Naive thymus-derived CD4-positive, alpha-beta T cell (primary cell): ENCODE measurements around the gene MAML2. TPM values are rescaled to one million over a fixed set of nuclear protein-coding genes. Genes with fewer than 3 reads are reported as not detected.

Source experiments
- ATAC-seq: fragments of 150-1000 bp; cut with Tn5 transposase; 2 replicates; pipeline ENCODE4 v1.10.0; 2021; ENCODE audit warnings: mild to moderate bottlenecking, moderate library complexity
- CTCF ChIA-PET: fragments of 350-600 bp; sonication (Branson Sonifier 250); formaldehyde crosslinking; loops from one replicate; lab custom pipeline; 2021; ENCODE audit warnings: antibody characterized with exemption; lab: Charles Lee
- POLR2A ChIA-PET: fragments of 350-600 bp; sonication (Branson Sonifier 250); formaldehyde crosslinking; loops from one replicate; lab custom pipeline; 2021; ENCODE audit warnings: antibody characterized with exemption, inconsistent platforms; lab: Charles Lee
- DNase-seq, 9 donors: peaks; one replicate each; pipeline versions ENCODE4 v3.0.0 to v3.0.0-alpha.2; 2020 to 2022; ENCODE audit warnings: mixed read lengths in 1 of 9
- H3K27ac ChIP-seq: one replicate; pipeline ENCODE4 v1.7.0; 2013; ENCODE audit warnings: mild to moderate bottlenecking, low read depth, low read length, moderate library complexity
- H3K27me3 ChIP-seq, 2 donors: one replicate each; pipeline ENCODE4 v1.7.0; 2013; ENCODE audit warnings: low read length in 2 of 2, mild to moderate bottlenecking in 2 of 2, moderate library complexity in 2 of 2; ENCODE audit not compliant: control insufficient read depth in 2 of 2, insufficient read depth in 2 of 2
- H3K36me3 ChIP-seq, 3 experiments: 1 replicate in 2 of 3; 2 replicates in 1 of 3; pipeline ENCODE4 v1.7.0; 2013; ENCODE audit warnings: low read length in 3 of 3, mild to moderate bottlenecking in 3 of 3, moderate library complexity in 1 of 3; ENCODE audit not compliant: insufficient read depth in 3 of 3, control insufficient read depth in 2 of 3
- H3K4me1 ChIP-seq, 2 donors: one replicate each; pipeline ENCODE4 v1.7.0; 2013; ENCODE audit warnings: low read length in 2 of 2, mild to moderate bottlenecking in 2 of 2, moderate library complexity in 1 of 2; ENCODE audit not compliant: control insufficient read depth in 2 of 2, insufficient read depth in 2 of 2
- H3K4me3 ChIP-seq: 2 replicates; pipeline ENCODE4 v1.7.0; 2013; ENCODE audit warnings: mild to moderate bottlenecking, low read length
- H3K9me3 ChIP-seq, 3 experiments: 1 replicate in 2 of 3; 2 replicates in 1 of 3; pipeline ENCODE4 v1.7.0; 2013; ENCODE audit warnings: low read length in 3 of 3; ENCODE audit not compliant: control insufficient read depth in 2 of 3
- H3K27ac Mint-ChIP-seq, 9 donors: one replicate each; pipeline ENCODE4 v1.8.0; 2020 to 2022; ENCODE audit warnings: mixed read lengths in 9 of 9, mild to moderate bottlenecking in 8 of 9, moderate library complexity in 5 of 9, inconsistent platforms in 2 of 9
- H3K27me3 Mint-ChIP-seq, 5 donors: one replicate each; pipeline ENCODE4 v1.8.0; 2021 to 2022; ENCODE audit warnings: mixed read lengths in 5 of 5, mild to moderate bottlenecking in 1 of 5
- H3K36me3 Mint-ChIP-seq, 5 donors: one replicate each; pipeline ENCODE4 v1.8.0; 2020 to 2022; ENCODE audit warnings: mixed read lengths in 5 of 5, mild to moderate bottlenecking in 3 of 5, inconsistent platforms in 1 of 5
- H3K4me1 Mint-ChIP-seq, 7 donors: one replicate each; pipeline ENCODE4 v1.8.0; 2020 to 2022; ENCODE audit warnings: mixed read lengths in 7 of 7, mild to moderate bottlenecking in 3 of 7, inconsistent platforms in 1 of 7
- H3K4me3 Mint-ChIP-seq, 10 donors: one replicate each; pipeline ENCODE4 v1.8.0; 2020 to 2022; ENCODE audit warnings: mild to moderate bottlenecking in 10 of 10, mixed read lengths in 10 of 10, moderate library complexity in 6 of 10, inconsistent platforms in 2 of 10
- H3K9me3 Mint-ChIP-seq, 11 donors: one replicate each; pipeline ENCODE4 v1.8.0; 2020 to 2022; ENCODE audit warnings: mixed read lengths in 11 of 11, mild to moderate bottlenecking in 4 of 11, inconsistent platforms in 1 of 11, moderate library complexity in 1 of 11
- intact Hi-C, 2 donors: fragments of 100-400 bp; cut with micrococcal nuclease; formaldehyde crosslinking; loops; one replicate each; pipeline ENCODE4 v1.15.1; 2023
- polyA plus RNA-seq, 2 donors: library from polyadenylated mRNA; unstranded; fragments of 300-500 nt; fragmentation: Illumina TruSeq; gene quantifications; one replicate each; pipeline ENCODE4 v1.2.3, GENCODE V29; 2021
- total RNA-seq, 6 experiments: library from RNA in 5 of 6; stranded (reverse) in 5 of 6; gene quantifications; 1 replicate in 5 of 6; 2 replicates in 1 of 6; pipeline ENCODE4 v1.2.3 and lab custom pipeline; 2021 to 2026

Gene MAML2
- total and polyA plus RNA-seq, 7 experiments from 2014 or later = 12.6 to 81.3 (median 52.5) TPM

DNA sequence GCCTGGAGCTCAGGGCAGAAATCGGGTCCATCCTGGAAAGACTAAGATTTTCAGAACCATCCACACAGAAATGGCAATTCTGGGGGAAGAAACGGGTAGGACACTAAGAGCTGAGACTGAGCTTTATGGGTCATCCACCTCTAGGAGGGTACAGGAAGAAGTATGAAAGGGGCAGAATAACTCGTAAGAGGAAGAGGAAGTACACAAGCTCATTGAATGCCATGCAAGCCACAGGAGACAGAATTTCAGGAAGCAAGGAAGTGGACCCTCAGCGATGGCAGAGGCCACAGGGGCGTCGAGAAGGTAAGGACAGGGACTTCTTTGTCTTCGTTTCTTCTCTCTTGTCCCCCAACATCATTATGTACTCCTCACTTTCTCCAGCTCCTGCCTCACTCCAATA, 169.6 kb downstream of the MAML2 start:
- peaks cover 17 to 60% (median 48%) of the 10 kb centered on the region in 5 donors for H3K36me3 Mint-ChIP-seq
- no peak overlapping the region for H3K27ac ChIP-seq
- peaks cover 3 to 29% of the 10 kb centered on the region in 2 donors for H3K4me1 ChIP-seq
- peak overlapping the region in 9 of 10 donors; percentile 0 to 74 (median 17) for H3K4me3 Mint-ChIP-seq
- H3K9me3 Mint-ChIP-seq = peaks cover 0 to 5% (median 0%) of the 10 kb centered on the region in 11 donors
- H3K27me3 ChIP-seq = no peaks in the 10 kb centered on the region
- DNase-seq = no peak
- H3K4me1 Mint-ChIP-seq = peaks cover 38 to 100% (median 96%) of the 10 kb centered on the region in 7 donors
- ChIA-PET CTCF (no interaction called here), POLR2A (interaction anchor here (0.7 to 1.2 kb wide), 2 partner anchors 32 to 47 kb away, joined by 3 read pairs; no protein-coding TSS in a partner anchor)
- no peak overlapping the region for H3K4me3 ChIP-seq
- H3K27ac Mint-ChIP-seq = peak overlapping the region; percentile 14 to 85 (median 80)
- no peaks in the 10 kb centered on the region for H3K9me3 ChIP-seq
- no peaks in the 10 kb centered on the region for H3K27me3 Mint-ChIP-seq
- H3K36me3 ChIP-seq = no peaks in the 10 kb centered on the region
- no peak for ATAC-seq
- intact Hi-C loops = no loop called here

DNA sequence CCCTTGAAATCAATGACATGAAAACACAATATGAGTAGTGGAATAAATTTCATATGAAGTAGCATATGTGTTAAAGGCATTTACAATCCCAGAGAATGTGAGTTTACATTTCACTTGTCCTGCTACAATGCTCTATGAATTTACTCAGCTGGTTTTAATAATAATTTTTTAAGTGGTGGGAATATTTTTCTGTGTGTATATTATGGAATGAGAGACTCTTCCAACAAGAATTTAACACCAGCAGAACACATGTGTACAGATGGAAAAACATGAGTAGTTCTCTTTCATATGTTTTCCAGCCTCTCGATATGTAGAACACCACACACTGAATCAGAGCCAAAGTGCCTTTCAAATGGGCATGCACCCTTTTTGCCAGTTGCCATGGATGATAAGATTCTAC, 170.4 kb downstream of the MAML2 start:
- H3K27ac Mint-ChIP-seq = peak overlapping the region in 8 of 9 donors; percentile 14 to 85 (median 82)
- Histone ChIP-seq H3K4me3 (no peak overlapping the region), H3K36me3 (no peaks in the 10 kb centered on the region), H3K27me3 (no peaks in the 10 kb centered on the region), H3K9me3 (no peaks in the 10 kb centered on the region), H3K27ac (no peak overlapping the region), H3K4me1 (peaks cover 2 to 32% of the 10 kb centered on the region in 2 donors)
- H3K4me3 Mint-ChIP-seq = peak overlapping the region in 6 of 10 donors; percentile 0 to 55 (median 30)
- peaks cover 34 to 100% (median 96%) of the 10 kb centered on the region in 7 donors for H3K4me1 Mint-ChIP-seq
- no peaks in the 10 kb centered on the region for H3K27me3 Mint-ChIP-seq
- peaks cover 16 to 54% (median 42%) of the 10 kb centered on the region in 5 donors for H3K36me3 Mint-ChIP-seq
- CTCF ChIA-PET = no interaction called here
- no peak for ATAC-seq
- H3K9me3 Mint-ChIP-seq = peaks cover 0 to 5% (median 0%) of the 10 kb centered on the region in 11 donors
- POLR2A ChIA-PET = interaction anchor here (1.0 to 1.2 kb wide), 2 partner anchors 48 to 171 kb away, joined by 3 read pairs; partner anchors contain the start of gene MAML2
- intact Hi-C loops = no loop called here
- DNase-seq = no peak

DNA sequence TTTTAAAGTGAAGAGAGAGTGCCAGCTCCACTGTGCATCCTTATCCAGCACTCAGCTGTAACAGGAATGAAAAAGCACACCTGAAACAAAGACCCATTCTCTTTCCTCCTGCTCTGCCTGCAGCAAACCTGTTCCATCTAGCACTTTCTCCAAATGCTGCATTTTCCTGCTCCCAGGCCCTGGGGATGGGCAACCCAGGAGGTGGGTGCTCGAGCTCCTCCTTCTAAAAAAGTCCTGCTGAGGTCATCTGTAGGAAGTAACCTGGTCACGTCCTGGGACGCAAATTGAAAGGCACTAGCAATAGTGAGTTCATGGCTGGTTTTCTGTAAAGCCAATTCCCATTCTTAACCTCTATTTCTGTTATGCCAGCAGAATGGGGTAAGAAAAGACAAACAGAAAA, 173.7 kb downstream of the MAML2 start:
- intact Hi-C loops = no loop called here

DNA sequence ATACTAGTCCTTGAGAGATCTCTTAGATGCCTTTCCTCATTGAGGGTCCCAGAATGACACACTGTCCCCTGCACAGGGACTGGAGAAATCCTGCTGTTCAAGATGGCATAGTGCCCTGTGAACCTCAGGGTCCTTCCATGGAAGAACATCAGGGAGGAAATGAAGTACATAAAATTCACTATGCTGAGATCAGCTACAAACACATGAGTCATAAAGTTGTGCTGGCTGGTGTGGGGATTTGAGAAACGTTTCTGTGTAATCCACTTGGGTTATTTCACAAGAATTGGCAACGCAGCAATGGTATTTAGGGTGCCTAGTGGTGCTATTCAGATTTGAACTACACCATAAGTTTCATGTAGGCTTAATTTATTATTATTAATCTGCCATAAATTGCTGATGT, 174.4 kb downstream of the MAML2 start:
- Histone ChIP-seq H3K4me1 (peaks cover 0 to 40% of the 10 kb centered on the region in 2 donors), H3K27ac (no peak overlapping the region), H3K4me3 (no peak overlapping the region), H3K27me3 (no peaks in the 10 kb centered on the region), H3K36me3 (no peaks in the 10 kb centered on the region), H3K9me3 (no peaks in the 10 kb centered on the region)
- H3K36me3 Mint-ChIP-seq = peaks cover 6 to 40% (median 28%) of the 10 kb centered on the region in 5 donors
- H3K9me3 Mint-ChIP-seq = peaks cover 0 to 4% (median 0%) of the 10 kb centered on the region in 11 donors
- DNase-seq = no peak
- CTCF ChIA-PET = interaction anchor here (1.2 kb wide), 1 partner anchor 174 kb away, joined by 5 read pairs; the partner anchor contains the start of gene MAML2
- H3K4me3 Mint-ChIP-seq = peak overlapping the region in 1 of 10 donors; percentile 52
- H3K4me1 Mint-ChIP-seq = peaks cover 41 to 98% (median 96%) of the 10 kb centered on the region in 7 donors
- peak overlapping the region in 8 of 9 donors; percentile 21 to 86 (median 66) for H3K27ac Mint-ChIP-seq
- POLR2A ChIA-PET = interaction anchor here (1.2 kb wide), 1 partner anchor 8 kb away, joined by 3 read pairs; no protein-coding TSS in a partner anchor
- intact Hi-C loops = no loop called here
- no peaks in the 10 kb centered on the region for H3K27me3 Mint-ChIP-seq
- ATAC-seq = peak; percentile 62

More for the DNA sequence above, 173.7 kb downstream of the MAML2 start:
- H3K27me3 ChIP-seq = no peaks in the 10 kb centered on the region
- Mint-ChIP-seq H3K27me3 (no peaks in the 10 kb centered on the region), H3K4me1 (peaks cover 45 to 100% (median 98%) of the 10 kb centered on the region in 7 donors), H3K36me3 (peaks cover 6 to 46% (median 34%) of the 10 kb centered on the region in 5 donors), H3K9me3 (peaks cover 0 to 5% (median 0%) of the 10 kb centered on the region in 11 donors), H3K4me3 (peak overlapping the region in 4 of 10 donors; percentile 13 to 52 (median 38)), H3K27ac (peak overlapping the region in 7 of 9 donors; percentile 61 to 84 (median 67))
- no peaks in the 10 kb centered on the region for H3K9me3 ChIP-seq
- H3K4me1 ChIP-seq = peaks cover 0 to 44% of the 10 kb centered on the region in 2 donors
- CTCF ChIA-PET = no interaction called here
- ATAC-seq = no peak
- H3K27ac ChIP-seq = no peak overlapping the region
- POLR2A ChIA-PET = interaction anchor here (1.2 kb wide), 1 partner anchor 9 kb away, joined by 3 read pairs; no protein-coding TSS in a partner anchor
- no peaks in the 10 kb centered on the region for H3K36me3 ChIP-seq
- no peak for DNase-seq
- no peak overlapping the region for H3K4me3 ChIP-seq

DNA sequence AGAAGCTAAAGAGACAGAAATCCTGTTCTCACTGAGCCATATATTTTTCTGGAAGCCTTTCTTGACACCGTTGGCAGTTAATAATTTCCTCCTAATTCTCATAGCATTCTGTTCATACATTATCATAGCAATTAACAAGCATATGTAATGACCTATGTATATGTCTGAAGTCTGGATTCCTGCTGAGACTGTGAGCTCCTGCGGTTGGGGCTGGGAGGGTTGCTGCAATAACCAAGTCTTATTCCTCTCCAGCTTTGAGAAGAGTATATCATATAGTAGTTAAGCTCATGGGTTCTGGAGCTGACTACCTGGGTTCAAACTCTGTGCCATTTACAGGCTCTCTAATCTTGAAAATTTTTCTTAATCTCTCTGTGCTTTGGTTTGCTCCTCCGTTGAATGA, 175.2 kb downstream of the MAML2 start:
- Mint-ChIP-seq H3K9me3 (no peaks in the 10 kb centered on the region), H3K4me1 (peaks cover 34 to 97% (median 94%) of the 10 kb centered on the region in 7 donors), H3K36me3 (peaks cover under 1 to 38% (median 25%) of the 10 kb centered on the region in 5 donors), H3K4me3 (peak overlapping the region in 4 of 10 donors; percentile 30 to 62 (median 46)), H3K27ac (peak overlapping the region in 8 of 9 donors; percentile 21 to 85 (median 68)), H3K27me3 (no peaks in the 10 kb centered on the region)
- H3K4me1 ChIP-seq = peaks cover 0 to 32% of the 10 kb centered on the region in 2 donors
- intact Hi-C loops = loop anchor here in 1 of 2 donors (2.0 kb wide), 1 partner anchor 13 kb away; no protein-coding TSS in a partner anchor
- no peak for ATAC-seq
- H3K9me3 ChIP-seq = no peaks in the 10 kb centered on the region
- CTCF ChIA-PET = interaction anchor here (0.6 to 1.2 kb wide), 2 partner anchors 15 to 175 kb away, joined by 5 read pairs; partner anchors contain the start of gene MAML2
- H3K36me3 ChIP-seq = no peaks in the 10 kb centered on the region
- POLR2A ChIA-PET = interaction anchor here (1.1 to 1.8 kb wide), 2 partner anchors 9 to 12 kb away, joined by 4 to 5 read pairs; no protein-coding TSS in a partner anchor
- no peak overlapping the region for H3K27ac ChIP-seq
- DNase-seq = no peak
- no peaks in the 10 kb centered on the region for H3K27me3 ChIP-seq
- H3K4me3 ChIP-seq = no peak overlapping the region

DNA sequence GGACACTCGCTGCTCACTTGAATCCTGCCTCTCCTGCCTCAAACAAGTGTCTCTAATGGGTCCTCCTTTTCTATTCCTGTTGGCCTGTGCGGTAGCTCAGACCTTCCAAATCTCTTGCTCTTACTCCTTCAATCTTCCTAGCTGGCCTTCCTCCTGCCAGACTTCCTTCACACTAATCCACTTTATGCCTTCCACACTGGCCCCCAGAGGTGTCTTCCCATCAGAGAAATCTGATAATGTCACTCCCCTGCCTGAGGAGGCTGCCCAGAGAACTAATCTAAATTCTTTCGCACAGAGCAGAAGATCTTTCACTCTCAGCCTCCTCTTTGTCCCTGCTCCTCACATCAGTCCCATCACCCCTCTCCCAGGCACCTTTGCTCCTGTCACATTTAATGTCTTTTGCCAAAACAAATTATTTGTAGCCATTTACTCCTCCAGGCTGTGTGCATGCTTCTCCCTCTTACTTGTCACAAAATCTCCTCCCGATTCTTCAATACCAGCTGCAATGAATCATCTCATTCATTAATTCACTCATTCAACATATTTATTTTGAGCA, 175.7 kb downstream of the MAML2 start:
- Histone ChIP-seq H3K4me1 (peaks cover 0 to 32% of the 10 kb centered on the region in 2 donors), H3K4me3 (no peak overlapping the region), H3K36me3 (no peaks in the 10 kb centered on the region), H3K27me3 (no peaks in the 10 kb centered on the region), H3K9me3 (no peaks in the 10 kb centered on the region), H3K27ac (no peak overlapping the region)
- POLR2A ChIA-PET = interaction anchor here (1.1 to 1.8 kb wide), 2 partner anchors 10 to 12 kb away, joined by 4 to 5 read pairs; no protein-coding TSS in a partner anchor
- peak overlapping the region in 8 of 10 donors; percentile 18 to 62 (median 38) for H3K4me3 Mint-ChIP-seq
- ATAC-seq = no peak
- H3K9me3 Mint-ChIP-seq = no peaks in the 10 kb centered on the region
- H3K27ac Mint-ChIP-seq = peak overlapping the region in 8 of 9 donors; percentile 7 to 85 (median 68)
- CTCF ChIA-PET = interaction anchor here (0.6 to 1.2 kb wide), 2 partner anchors 16 to 176 kb away, joined by 5 read pairs; partner anchors contain the start of gene MAML2
- intact Hi-C loops = loop anchor here in 1 of 2 donors (2.0 kb wide), 1 partner anchor 14 kb away; no protein-coding TSS in a partner anchor
- H3K27me3 Mint-ChIP-seq = no peaks in the 10 kb centered on the region
- H3K36me3 Mint-ChIP-seq = peaks cover 0 to 33% (median 22%) of the 10 kb centered on the region in 5 donors
- H3K4me1 Mint-ChIP-seq = peaks cover 32 to 95% (median 89%) of the 10 kb centered on the region in 7 donors
- DNase-seq = no peak
